ENCODE measurements around the gene TGFB2.

The TGFB2 gene

GRCh38 chr1:218344814-218345672 lies at the start of gene TGFB2:
TSS of gene TGFB2 (plus strand) at chr1:218345336. CDS start at chr1:218346702, 1,366 bp downstream.
- DNase-seq (ENCODE audit: low spot score in 2 of 2) = no peak
- no peaks in the 10 kb centered on the region for H3K9me3 Mint-ChIP-seq

GRCh38 chr1:218296162-218296561 lies 49.0 kb upstream of the TGFB2 start:
- Mint-ChIP-seq H3K9me3 (no peaks in the 10 kb centered on the region), H3K4me3 (no peak overlapping the region), H3K36me3 (peaks cover 17% of the 10 kb centered on the region), H3K27ac (no peak overlapping the region), H3K4me1 (peaks cover 10% of the 10 kb centered on the region)
- DNase-seq (ENCODE audit: low spot score in 2 of 2) = no peak
- ATAC-seq = no peak

More at GRCh38 chr1:218344814-218345672, at the start of gene TGFB2:
- H3K4me1 Mint-ChIP-seq = no peaks in the 10 kb centered on the region
- H3K4me3 Mint-ChIP-seq = no peak within 1 kb of the TSS
- peak; percentile 60 for ATAC-seq
- peak within 1 kb of the TSS; percentile 33 for H3K27ac Mint-ChIP-seq
- no peaks in the 10 kb centered on the region for H3K36me3 Mint-ChIP-seq

- Mint-ChIP-seq H3K4me3 (no peak overlapping the region), H3K9me3 (no peaks in the 10 kb centered on the region), H3K36me3 (peaks cover 28% of the 10 kb centered on the region), H3K27ac (no peak overlapping the region), H3K4me1 (peaks cover 10% of the 10 kb centered on the region)
- ATAC-seq (no peak), DNase-seq (ENCODE audit: low spot score in 2 of 2) (no peak)
These were observed 47.7 kb upstream of the TGFB2 start for GRCh38 chr1:218297461-218297860.

DNA sequence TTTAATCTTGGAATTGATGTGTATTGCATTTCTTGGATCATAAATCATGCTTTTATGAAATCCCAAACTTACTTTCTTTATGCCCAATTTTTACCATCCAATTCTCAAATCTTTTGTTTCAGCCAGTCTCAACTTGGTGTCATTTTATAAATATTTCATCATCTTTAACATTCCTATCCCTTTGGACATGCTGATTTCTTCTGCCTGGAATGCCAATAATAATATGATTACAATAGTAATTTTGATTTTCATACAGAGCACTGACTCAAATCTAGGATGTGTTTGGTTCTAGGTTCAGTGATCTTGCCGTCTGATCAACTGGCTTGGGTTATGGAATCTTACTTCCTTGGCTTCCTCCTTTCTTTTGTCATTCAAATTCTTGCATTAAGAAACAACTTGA lies 47.3 kb upstream of the TGFB2 start:
- peaks cover 10% of the 10 kb centered on the region for H3K4me1 Mint-ChIP-seq

GRCh38 chr1:218298398-218298797 lies 46.7 kb upstream of the TGFB2 start:
- Mint-ChIP-seq H3K36me3 (peaks cover 35% of the 10 kb centered on the region), H3K9me3 (no peaks in the 10 kb centered on the region)

More for the DNA sequence above, 47.3 kb upstream of the TGFB2 start:
- DNase-seq (ENCODE audit: low spot score in 2 of 2) (no peak), ATAC-seq (no peak)
- H3K9me3 Mint-ChIP-seq = no peaks in the 10 kb centered on the region
- H3K27ac Mint-ChIP-seq = no peak overlapping the region
- peaks cover 32% of the 10 kb centered on the region for H3K36me3 Mint-ChIP-seq
- H3K4me3 Mint-ChIP-seq = no peak overlapping the region

GRCh38 chr1:218299416-218299815 lies 45.7 kb upstream of the TGFB2 start:
- no peaks in the 10 kb centered on the region for H3K9me3 Mint-ChIP-seq
- no peak overlapping the region for H3K27ac Mint-ChIP-seq
- DNase-seq (ENCODE audit: low spot score in 2 of 2) (no peak), ATAC-seq (no peak)
- H3K4me1 Mint-ChIP-seq = peaks cover 10% of the 10 kb centered on the region
- H3K4me3 Mint-ChIP-seq = no peak overlapping the region
- H3K36me3 Mint-ChIP-seq = peaks cover 33% of the 10 kb centered on the region

More at GRCh38 chr1:218298398-218298797, 46.7 kb upstream of the TGFB2 start:
- Mint-ChIP-seq H3K4me3 (no peak overlapping the region), H3K4me1 (peaks cover 10% of the 10 kb centered on the region), H3K27ac (no peak overlapping the region)
- ATAC-seq (no peak), DNase-seq (ENCODE audit: low spot score in 2 of 2) (no peak)

- ATAC-seq (no peak), DNase-seq (ENCODE audit: low spot score in 2 of 2) (no peak)
- H3K4me1 Mint-ChIP-seq = peaks cover 10% of the 10 kb centered on the region
- peaks cover 39% of the 10 kb centered on the region for H3K36me3 Mint-ChIP-seq
- no peak overlapping the region for H3K27ac Mint-ChIP-seq
- no peak overlapping the region for H3K4me3 Mint-ChIP-seq
- no peaks in the 10 kb centered on the region for H3K9me3 Mint-ChIP-seq
These were observed 43.9 kb upstream of the TGFB2 start for GRCh38 chr1:218301217-218301616.

- DNase-seq (ENCODE audit: low spot score in 2 of 2) (no peak), ATAC-seq (no peak)
- no peaks in the 10 kb centered on the region for H3K9me3 Mint-ChIP-seq
- peaks cover 44% of the 10 kb centered on the region for H3K36me3 Mint-ChIP-seq
- H3K4me3 Mint-ChIP-seq = no peak overlapping the region
- H3K4me1 Mint-ChIP-seq = peaks cover 3% of the 10 kb centered on the region
- H3K27ac Mint-ChIP-seq = no peak overlapping the region
These were observed 43.0 kb upstream of the TGFB2 start for GRCh38 chr1:218302155-218302554.

DNA sequence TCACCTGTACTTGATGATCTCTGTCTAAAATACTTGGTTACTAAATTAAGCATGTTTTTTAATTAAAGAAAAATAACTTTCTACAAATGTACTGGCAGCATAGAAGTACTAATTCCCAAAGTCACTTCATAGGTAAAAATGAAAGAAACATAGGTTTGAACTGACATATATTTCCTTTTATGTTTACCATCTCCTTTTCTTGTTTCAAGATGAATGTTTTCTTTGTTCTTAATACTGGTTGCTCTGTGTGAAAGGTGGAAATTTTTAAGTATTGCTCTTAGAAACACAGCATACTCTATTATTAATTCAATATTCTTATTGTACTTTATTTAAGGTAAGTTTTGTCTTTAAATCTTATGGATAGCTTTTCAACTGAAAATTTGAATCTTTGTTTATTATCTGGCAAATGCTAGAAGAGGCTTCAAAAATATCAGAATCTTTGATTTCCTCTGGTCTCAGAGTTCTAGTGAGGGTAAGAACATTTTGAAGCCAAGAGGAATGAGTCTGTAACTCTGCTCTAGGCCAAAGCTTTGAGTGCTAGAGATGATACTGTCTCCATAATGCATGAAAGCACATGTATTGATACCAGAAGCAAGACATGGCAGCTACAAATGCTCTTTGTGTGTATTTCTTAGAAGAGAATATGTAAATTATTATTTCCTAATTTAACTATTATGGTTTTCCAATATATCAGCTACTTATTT lies 41.8 kb upstream of the TGFB2 start:
- no peaks in the 10 kb centered on the region for H3K9me3 Mint-ChIP-seq
- no peaks in the 10 kb centered on the region for H3K4me1 Mint-ChIP-seq
- DNase-seq (ENCODE audit: low spot score in 2 of 2) (no peak), ATAC-seq (no peak)
- H3K36me3 Mint-ChIP-seq = peaks cover 56% of the 10 kb centered on the region
- no peak overlapping the region for H3K27ac Mint-ChIP-seq
- no peak overlapping the region for H3K4me3 Mint-ChIP-seq

DNA sequence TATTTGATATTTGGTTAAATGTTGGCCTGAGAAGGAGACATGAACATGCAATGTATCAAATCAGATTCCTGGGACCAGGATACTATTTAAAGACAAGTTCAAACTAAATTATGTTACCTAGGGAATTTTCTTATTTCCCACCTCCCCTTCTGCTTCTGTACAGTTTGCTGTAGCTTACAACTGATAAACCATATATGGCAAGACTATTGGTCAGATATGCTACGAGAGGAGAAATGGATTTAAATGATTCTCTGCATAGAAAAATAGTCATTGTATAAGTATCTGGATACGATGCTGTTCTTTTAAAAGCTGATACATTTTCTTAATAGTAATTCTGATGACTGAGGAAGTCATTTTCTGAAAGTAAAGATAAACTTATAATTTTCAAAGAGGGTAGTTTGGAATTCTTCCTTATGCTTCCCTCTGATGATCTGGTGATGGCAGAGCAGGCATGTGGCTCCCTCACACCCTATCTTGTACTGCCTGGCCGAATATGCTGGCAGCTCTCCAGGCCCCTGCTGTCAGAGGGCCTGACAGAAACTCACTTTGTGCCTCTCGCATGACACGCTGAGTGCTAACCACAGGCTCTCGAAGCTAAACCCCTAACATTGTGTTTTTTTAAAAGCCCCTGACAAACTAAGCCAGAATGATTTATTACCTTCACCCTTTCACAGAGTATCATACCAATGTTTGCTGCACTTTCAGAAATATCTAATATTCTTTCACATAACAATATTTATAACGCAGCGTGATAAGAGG lies 40.7 kb upstream of the TGFB2 start:
- H3K4me3 Mint-ChIP-seq = no peak overlapping the region
- peaks cover 68% of the 10 kb centered on the region for H3K36me3 Mint-ChIP-seq
- H3K4me1 Mint-ChIP-seq = no peaks in the 10 kb centered on the region
- H3K27ac Mint-ChIP-seq = no peak overlapping the region
- no peak for DNase-seq (ENCODE audit: low spot score in 2 of 2)
- H3K9me3 Mint-ChIP-seq = no peaks in the 10 kb centered on the region
- no peak for ATAC-seq

DNA sequence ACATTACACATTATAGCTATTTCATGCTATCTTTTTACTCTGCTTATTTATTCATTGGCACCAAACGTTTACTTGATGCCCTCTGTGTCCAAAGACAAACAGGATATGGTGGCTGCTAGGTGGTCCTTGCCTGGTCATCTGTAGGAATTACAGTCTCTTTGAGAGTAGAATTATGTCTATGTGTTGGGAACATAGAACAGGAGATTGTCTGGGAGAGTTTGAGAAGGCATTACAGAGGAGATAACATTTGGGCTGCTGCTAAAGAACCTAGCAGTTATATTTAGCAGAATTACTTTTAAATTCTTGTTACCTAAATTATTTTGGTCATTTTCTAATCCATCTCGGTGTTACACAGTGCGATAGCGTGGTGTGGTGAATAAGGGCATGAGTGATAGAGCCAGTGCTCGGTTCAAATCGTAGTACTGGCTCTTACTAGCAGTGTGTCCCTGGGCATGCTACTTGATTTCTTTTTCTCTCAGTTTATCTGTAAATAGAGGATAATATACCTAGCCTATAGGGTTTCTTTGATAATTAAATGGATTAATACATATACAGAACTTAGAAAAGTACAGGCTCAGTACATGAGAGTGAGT lies 39.6 kb upstream of the TGFB2 start:
- no peaks in the 10 kb centered on the region for H3K9me3 Mint-ChIP-seq
- no peak for ATAC-seq
- no peak overlapping the region for H3K27ac Mint-ChIP-seq
- H3K4me3 Mint-ChIP-seq = no peak overlapping the region
- no peaks in the 10 kb centered on the region for H3K4me1 Mint-ChIP-seq
- no peak for DNase-seq (ENCODE audit: low spot score in 2 of 2)
- peaks cover 77% of the 10 kb centered on the region for H3K36me3 Mint-ChIP-seq

- Mint-ChIP-seq H3K27ac (no peak overlapping the region), H3K4me3 (no peak overlapping the region), H3K36me3 (peaks cover 65% of the 10 kb centered on the region), H3K4me1 (no peaks in the 10 kb centered on the region), H3K9me3 (no peaks in the 10 kb centered on the region)
- ATAC-seq (peak; percentile 39), DNase-seq (ENCODE audit: low spot score in 2 of 2) (no peak)
These were observed 32.6 kb upstream of the TGFB2 start for GRCh38 chr1:218312509-218312908.

DNA sequence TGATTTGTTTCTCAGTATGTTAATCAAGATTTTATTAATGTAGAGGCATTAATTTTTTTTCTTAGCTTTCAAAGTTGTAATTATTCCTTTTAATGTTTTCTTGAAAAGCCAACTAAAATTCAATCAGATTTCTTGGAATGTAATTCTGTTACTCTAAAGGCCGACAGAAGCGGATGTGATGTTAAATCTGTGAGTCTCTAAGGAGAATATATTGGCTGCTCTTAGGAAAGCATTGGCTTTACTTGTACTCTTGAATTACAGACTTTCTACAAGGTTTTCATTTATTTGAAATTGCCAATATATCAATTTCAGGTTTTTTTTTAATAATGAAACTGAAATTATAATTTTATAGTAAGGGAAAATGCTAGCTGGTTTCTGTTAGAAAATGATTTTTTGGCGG lies 30.8 kb upstream of the TGFB2 start:
- Mint-ChIP-seq H3K36me3 (peaks cover 65% of the 10 kb centered on the region), H3K27ac (no peak overlapping the region), H3K4me3 (no peak overlapping the region), H3K9me3 (no peaks in the 10 kb centered on the region), H3K4me1 (no peaks in the 10 kb centered on the region)
- no peak for ATAC-seq
- no peak for DNase-seq (ENCODE audit: low spot score in 2 of 2)

DNA sequence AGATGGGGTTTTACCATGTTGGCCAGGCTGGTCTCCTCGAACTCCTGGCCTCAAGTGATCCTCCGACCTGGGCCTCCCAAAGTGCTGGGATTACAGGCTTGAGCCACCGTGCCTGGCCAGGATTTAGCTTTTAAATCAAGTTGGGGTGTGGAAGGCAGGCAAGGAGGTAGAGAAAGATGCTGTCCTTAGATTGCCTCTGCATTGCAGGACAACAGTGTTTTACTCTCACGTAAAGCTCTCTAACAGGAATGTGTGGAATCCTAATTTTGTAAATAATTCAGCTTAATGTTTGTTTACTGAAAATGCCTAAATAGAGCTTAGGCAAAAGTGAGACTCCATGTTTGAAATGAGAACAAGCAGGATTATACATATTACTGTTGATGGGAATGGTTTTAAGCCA lies 29.5 kb upstream of the TGFB2 start:
- Mint-ChIP-seq H3K27ac (no peak overlapping the region), H3K4me3 (no peak overlapping the region), H3K9me3 (no peaks in the 10 kb centered on the region), H3K4me1 (no peaks in the 10 kb centered on the region), H3K36me3 (peaks cover 65% of the 10 kb centered on the region)
- no peak for ATAC-seq
- no peak for DNase-seq (ENCODE audit: low spot score in 2 of 2)

DNA sequence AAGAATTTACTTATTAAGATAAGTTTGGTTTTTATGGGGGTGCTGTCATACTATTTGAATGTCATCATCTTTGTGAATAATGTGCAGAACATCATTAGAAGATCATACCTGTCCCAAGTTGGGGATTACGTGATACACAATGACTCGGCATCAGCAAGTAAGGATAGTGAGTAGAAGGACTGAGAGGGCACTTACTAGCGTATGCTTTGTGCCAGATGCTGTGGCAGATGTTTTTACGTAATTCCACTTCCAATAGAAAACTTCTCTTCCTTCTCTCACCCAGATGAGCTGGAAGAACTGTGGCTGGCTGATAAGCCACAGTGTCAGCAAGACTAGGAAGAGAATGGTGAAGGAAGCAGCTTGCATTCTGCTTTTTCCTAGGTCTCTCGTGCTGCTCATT lies 28.1 kb upstream of the TGFB2 start:
- Mint-ChIP-seq H3K27ac (no peak overlapping the region), H3K9me3 (no peaks in the 10 kb centered on the region), H3K4me1 (no peaks in the 10 kb centered on the region), H3K36me3 (peaks cover 53% of the 10 kb centered on the region), H3K4me3 (no peak overlapping the region)
- ATAC-seq = no peak
- no peak for DNase-seq (ENCODE audit: low spot score in 2 of 2)

Data from stimulated activated effector memory CD8-positive, alpha-beta T cell treated with anti-CD3 and anti-CD28 coated beads, Interleukin-12 subunit alpha, Interleukin-12 subunit beta, amount 100 ng/mL, for 72 hours (primary cell).